ENCODE data around the gene DCX.

DCX gene

GRCh38 chrX:111411983-111412382 is at the start of gene DCX:
TSS of gene DCX (minus strand) at chrX:111412192. CDS start at chrX:111410398, 1,794 bp downstream.
- DNase-seq, result no peak

GRCh38 chrX:111460607-111461006 is 48.6 kb upstream of the DCX start:
- DNase-seq, result no peak

GRCh38 chrX:111447298-111447697 is 35.3 kb upstream of the DCX start:
- DNase-seq, result no peak

DNA sequence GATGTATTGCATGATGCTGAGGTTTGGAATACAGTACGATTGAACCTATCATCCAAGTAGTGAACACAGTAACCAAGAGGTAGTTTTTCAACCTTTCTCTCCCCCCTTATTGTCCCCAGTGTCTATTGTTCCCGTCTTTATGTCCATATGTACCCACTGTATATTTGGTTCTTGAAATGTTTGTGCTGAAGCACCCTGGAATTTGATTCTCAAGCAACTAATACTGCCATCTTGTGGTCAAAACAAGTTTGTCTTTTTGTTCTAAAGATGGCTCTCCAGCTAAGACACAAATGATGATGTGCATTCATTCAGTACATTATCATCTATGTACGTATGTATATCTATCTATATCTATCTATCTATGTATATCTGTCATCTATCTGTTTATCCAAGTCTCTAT is 33.5 kb upstream of the DCX start:
- no peak for DNase-seq

GRCh38 chrX:111444881-111445280 is 32.9 kb upstream of the DCX start:
- DNase-seq, result no peak

- DNase-seq, result no peak
Measured at GRCh38 chrX:111443946-111444345, 32.0 kb upstream of the DCX start.

GRCh38 chrX:111442791-111443190 is 30.8 kb upstream of the DCX start:
- no peak for DNase-seq

DNA sequence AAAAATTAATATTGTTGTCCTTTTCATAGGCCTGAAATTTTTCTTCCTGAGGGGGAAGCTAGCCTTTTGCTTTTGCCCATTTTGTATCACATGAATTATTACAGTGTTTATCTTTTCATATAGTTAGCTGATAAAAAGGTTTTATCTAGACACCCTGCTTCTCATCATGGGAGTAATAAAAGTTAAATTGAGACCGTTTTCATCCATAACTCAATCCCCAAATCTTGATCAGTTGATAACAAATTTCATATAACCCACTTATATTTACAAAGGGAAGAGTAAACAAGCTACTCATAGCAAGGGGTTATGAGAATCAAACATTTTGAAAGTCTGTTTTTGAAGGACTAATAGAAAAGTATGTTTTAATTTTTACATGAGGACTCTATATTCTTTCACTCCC is 23.5 kb upstream of the DCX start:
- no peak for DNase-seq

GRCh38 chrX:111431001-111431400 is 19.0 kb upstream of the DCX start:
- no peak for DNase-seq

GRCh38 chrX:111411557-111411956 is 435 bp downstream of the DCX start:
- no peak for DNase-seq

- DNase-seq, result no peak
Measured at GRCh38 chrX:111410590-111411078, 1.4 kb downstream of the DCX start.

DNA sequence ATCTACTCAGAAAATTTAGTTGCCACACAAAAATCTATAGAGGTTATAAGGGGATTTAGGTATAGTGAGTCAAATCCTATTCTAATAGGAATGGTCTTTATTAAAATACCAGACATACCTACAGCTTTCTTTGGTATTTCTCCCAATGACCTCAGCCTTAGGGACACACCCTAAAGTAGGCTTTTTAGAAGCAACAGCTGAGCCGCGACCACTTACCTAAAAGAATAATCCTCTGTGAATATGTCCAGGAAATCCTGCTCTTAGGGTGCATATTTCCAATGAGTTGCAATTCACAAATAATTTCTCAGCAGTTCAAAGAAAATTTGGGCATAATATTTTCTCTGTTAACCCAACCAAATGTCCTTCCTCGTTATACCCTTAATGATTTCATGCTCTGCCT is 2.7 kb downstream of the DCX start:
- no peak for DNase-seq

GRCh38 chrX:111407948-111408347 is 4.0 kb downstream of the DCX start:
- DNase-seq, result no peak

DNA sequence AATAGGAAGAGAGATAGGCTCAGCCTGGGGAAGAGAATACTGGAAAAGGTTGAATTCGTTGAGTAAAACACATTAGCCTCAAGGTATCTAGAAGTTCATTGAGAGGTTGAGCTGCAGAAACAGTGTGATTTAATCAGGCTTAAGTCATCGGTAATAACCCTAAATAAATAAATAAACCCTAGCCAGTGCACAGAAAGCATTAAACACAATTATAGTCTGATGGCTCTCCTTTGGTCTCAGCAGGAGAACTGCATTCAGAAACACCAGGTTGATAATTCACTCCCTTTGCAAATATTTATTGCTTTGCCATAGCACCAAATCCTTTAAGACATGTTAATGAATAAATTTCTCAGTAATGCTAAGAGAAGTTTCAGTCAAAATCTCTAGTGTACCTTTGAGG is 9.6 kb downstream of the DCX start:
- DNase-seq, result no peak

DNA sequence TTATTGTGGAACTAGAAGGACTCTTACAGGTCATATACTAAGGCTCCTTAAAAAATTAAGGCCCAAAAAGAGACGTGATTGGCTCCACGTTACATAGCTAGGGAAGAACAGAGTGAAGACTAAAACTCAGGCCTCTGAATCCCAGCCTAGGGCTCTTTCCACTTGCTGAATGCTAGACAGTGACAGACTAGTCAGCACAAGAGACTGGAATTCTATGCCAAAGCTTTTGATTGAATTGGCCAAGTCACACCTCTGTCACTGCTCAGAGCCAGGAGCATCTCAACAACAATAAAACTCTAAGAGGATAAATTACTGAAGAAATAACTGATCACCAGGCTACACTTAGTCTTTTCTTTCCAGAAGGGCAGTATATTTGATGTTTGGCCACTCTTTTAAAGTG is 16.8 kb downstream of the DCX start:
- no peak for DNase-seq

GRCh38 chrX:111394569-111394968 is 17.4 kb downstream of the DCX start:
- no peak for DNase-seq

- DNase-seq, result no peak
Measured at GRCh38 chrX:111387470-111388070, 24.4 kb downstream of the DCX start.

DNA sequence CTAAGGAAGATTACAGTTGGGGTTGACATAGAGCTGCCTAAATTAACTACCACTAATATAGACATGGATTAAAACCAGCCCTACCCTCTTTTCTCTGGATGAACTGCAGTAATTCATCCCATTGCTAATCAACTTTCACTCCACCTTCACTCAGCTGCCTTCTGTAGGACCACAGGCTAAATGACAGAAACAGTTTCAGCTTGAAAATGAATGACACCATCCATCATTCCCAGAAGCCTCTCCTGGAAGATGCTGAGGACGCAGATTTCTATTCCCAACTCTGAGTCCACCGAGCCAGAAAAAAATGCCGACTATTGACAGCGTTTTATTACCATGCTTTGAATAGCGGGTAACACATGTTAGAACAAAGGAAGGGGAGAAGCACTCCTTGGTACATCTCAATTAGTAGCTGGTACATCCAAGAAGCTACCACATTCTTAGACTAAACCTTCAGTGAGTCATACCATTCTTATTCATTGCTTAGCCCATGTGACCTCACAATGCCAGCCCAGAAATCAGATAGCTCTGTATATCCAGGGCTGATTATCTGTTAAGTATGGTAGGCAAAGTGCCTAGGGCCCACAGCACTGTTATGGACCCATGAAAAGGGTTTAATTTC is 25.3 kb downstream of the DCX start:
- no peak for DNase-seq

DNA sequence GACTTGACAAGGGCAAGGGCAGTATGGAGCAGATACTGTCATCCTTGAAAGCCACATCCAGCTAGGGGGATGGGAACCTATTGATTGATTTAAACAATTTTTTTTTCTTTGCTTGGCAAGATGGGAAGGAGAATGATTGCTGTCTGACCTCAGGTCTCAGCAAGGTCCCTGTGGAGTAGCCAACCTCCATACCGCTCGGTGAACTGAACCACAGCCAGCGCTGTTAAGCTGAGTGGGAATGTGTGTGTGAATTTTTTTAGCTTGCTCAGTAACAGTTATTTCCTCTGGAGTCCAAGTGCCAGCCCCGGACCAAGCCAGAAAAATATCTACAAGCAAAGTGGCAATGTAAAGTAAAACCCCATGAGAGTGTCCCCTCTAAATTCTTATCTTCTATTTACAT is 25.9 kb downstream of the DCX start:
- no peak for DNase-seq

- DNase-seq, result no peak
Measured at GRCh38 chrX:111382277-111382676, 29.7 kb downstream of the DCX start.

DNA sequence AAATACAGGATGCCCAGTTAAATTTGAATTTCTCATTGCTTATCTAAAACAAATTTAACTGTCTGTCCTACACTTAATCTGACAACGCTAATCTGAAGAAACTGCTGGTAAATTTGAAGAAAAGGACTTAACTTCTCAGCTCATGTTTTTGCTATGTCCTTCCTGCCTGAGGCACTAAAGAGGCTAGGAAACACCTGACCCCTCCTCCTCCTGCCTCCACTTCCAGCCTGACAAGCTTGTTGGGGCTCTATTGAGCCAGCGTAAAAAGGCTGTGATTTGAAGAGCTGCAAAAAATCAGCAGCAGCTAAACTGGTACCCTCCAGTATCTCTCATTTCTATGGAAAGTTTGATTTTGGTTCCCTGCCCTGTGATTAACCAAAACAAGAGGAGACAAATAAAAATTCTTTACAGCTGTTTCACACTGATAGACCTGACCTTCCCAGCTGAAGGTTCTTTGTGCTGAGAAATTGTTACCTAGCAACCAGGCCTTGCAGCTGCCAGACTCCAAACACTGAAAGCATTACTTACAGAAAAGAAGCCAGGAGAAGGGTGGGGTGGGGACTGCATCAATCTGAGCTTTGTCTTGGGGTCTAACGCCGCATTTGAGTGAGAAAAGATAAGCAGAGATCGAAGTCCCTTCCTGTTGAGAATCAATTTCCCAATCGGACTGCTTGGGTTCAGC is 35.0 kb downstream of the DCX start:
- no peak for DNase-seq

GRCh38 chrX:111376486-111376885 is 35.5 kb downstream of the DCX start:
- no peak for DNase-seq

GRCh38 chrX:111375747-111376146 is 36.2 kb downstream of the DCX start:
- no peak for DNase-seq

DNA sequence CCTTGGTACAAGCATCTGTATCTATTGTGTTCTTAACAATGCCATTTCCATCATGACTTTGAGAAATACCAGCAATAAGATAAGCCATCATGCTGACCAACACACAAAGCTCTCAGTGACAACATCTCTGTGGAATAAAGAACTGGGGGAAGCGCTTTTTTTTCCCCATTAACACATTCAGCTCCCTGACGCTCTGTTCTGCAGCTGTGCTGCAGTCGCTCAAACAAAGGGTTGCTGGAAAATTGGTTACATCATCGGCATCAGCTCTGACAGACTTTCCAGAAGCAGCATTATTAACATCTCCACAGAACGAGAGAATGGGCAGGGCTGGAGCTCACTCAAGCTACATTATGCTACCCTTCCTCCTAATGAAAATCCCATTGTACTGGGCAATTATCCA is 39.9 kb downstream of the DCX start:
- DNase-seq, result no peak

All from stimulated activated CD4-positive, alpha-beta T cell treated with anti-CD3 and anti-CD28 coated beads, Interleukin-4, amount 100 ng/mL, for 1 hour (primary cell).